ENCODE data around the gene TAF12.
"Not testable (repeated sequence)": the region's sequence is repeated elsewhere in the genome, so short reads cannot be mapped to it uniquely, and the experiment has no call there.

Gene TAF12

DNA sequence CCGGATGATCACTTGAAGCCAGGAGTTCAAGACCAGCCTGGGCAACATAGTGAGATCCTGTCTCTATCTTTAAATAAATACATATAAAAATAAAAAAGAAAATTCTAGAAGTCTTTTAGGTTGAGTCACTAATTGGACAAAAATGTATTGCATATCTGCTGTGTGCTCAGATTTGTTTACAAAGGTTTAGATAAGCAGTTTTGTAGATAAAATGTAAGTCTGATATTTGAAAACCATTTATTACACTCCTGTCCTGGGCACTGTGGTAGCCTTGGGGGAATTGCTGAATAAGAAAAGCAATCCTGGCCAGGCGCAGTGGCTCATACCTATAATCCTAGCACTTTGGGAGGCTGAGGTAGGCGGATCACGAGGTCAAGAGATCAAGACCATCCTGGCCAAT, 37.3 kb upstream of the TAF12 start:
- no peak for TF ChIP-seq EZH2 (IDR thresholded peaks at IDR 0.05; ENCODE audit: borderline replicate concordance, low read depth, low read length, severe bottlenecking)
- TF ChIP-seq, protein P1, sequence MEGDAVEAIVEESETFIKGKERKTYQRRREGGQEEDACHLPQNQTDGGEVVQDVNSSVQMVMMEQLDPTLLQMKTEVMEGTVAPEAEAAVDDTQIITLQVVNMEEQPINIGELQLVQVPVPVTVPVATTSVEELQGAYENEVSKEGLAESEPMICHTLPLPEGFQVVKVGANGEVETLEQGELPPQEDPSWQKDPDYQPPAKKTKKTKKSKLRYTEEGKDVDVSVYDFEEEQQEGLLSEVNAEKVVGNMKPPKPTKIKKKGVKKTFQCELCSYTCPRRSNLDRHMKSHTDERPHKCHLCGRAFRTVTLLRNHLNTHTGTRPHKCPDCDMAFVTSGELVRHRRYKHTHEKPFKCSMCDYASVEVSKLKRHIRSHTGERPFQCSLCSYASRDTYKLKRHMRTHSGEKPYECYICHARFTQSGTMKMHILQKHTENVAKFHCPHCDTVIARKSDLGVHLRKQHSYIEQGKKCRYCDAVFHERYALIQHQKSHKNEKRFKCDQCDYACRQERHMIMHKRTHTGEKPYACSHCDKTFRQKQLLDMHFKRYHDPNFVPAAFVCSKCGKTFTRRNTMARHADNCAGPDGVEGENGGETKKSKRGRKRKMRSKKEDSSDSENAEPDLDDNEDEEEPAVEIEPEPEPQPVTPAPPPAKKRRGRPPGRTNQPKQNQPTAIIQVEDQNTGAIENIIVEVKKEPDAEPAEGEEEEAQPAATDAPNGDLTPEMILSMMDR (IDR thresholded peaks at IDR 0.05; ENCODE audit: borderline replicate concordance, extremely low read depth, low read length, poor library complexity, severe bottlenecking), result no peak
- H3K9ac ChIP-seq (ENCODE audit: low read depth, low read length), result no peak overlapping the region
- H2AFZ ChIP-seq (ENCODE audit: low read depth, low read length), result no peak overlapping the region
- H3K36me3 ChIP-seq (ENCODE audit: insufficient read depth, low read length), result peaks cover 22% of the 10 kb centered on the region; the same call in 1 of the 2 replicates
- no peak overlapping the region for H3K4me2 ChIP-seq (ENCODE audit: insufficient read depth, low read length)
- no peaks in the 10 kb centered on the region for H3K27me3 ChIP-seq (ENCODE audit: insufficient read depth, low read length, poor library complexity)
- ATAC-seq (ENCODE audit: insufficient read depth, low read depth), result no peak
- no peaks in the 10 kb centered on the region for H4K20me1 ChIP-seq (ENCODE audit: insufficient read depth, low read length)
- H3K79me2 ChIP-seq (ENCODE audit: insufficient read depth, low read length), result peaks cover 21% of the 10 kb centered on the region
- no peak overlapping the region for H3K27ac ChIP-seq (ENCODE audit: low read length)
- DNase-seq, result no peak
- no peak overlapping the region for H3K4me3 ChIP-seq (ENCODE audit: low read depth in 1 of 2, low read length in 2 of 2)
- H3K9me3 ChIP-seq (ENCODE audit: insufficient read depth, low read length, severe bottlenecking), result no peaks in the 10 kb centered on the region
- H3K4me1 ChIP-seq (ENCODE audit: insufficient read depth, low read length), result no peaks in the 10 kb centered on the region

DNA sequence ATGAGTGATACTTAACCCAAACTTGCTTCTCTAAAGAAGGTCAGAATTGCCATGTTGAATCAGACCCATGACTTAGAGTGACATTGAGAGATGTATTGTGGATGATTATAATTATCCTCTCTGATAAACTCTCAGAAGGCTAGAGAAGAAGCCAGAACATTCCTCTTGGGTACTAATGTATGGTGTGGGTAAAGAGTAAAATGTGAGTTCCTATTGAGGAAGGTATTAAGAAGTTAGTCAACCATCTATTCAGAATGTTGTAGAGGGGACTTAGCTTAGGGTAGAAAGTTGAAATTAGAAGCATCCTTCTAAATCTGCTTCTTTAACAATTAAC, 33.0 kb upstream of the TAF12 start:
- no peak for TF ChIP-seq EZH2 (IDR thresholded peaks at IDR 0.05; ENCODE audit: borderline replicate concordance, low read depth, low read length, severe bottlenecking)
- TF ChIP-seq, protein P1 (IDR thresholded peaks at IDR 0.05; ENCODE audit: borderline replicate concordance, extremely low read depth, low read length, poor library complexity, severe bottlenecking), result no peak
- peaks cover 33% of the 10 kb centered on the region for H3K79me2 ChIP-seq (ENCODE audit: insufficient read depth, low read length)
- no peak for DNase-seq

GRCh38 chr1:28672971-28673370, 30.1 kb upstream of the TAF12 start:
- not testable (repeated sequence) for H3K27me3 ChIP-seq (ENCODE audit: insufficient read depth, low read length, poor library complexity); H3K9ac ChIP-seq (ENCODE audit: low read depth, low read length); H3K4me3 ChIP-seq (ENCODE audit: low read depth in 1 of 2, low read length in 2 of 2); H3K9me3 ChIP-seq (ENCODE audit: insufficient read depth, low read length, severe bottlenecking); H2AFZ ChIP-seq (ENCODE audit: low read depth, low read length); H3K36me3 ChIP-seq (ENCODE audit: insufficient read depth, low read length); ATAC-seq (ENCODE audit: insufficient read depth, low read depth); DNase-seq; H3K4me2 ChIP-seq (ENCODE audit: insufficient read depth, low read length); H4K20me1 ChIP-seq (ENCODE audit: insufficient read depth, low read length); H3K27ac ChIP-seq (ENCODE audit: low read length)
- peaks cover 44% of the 10 kb centered on the region for H3K79me2 ChIP-seq (ENCODE audit: insufficient read depth, low read length)
- peaks cover 17% of the 10 kb centered on the region; the same call in 1 of the 2 replicates for H3K4me1 ChIP-seq (ENCODE audit: insufficient read depth, low read length)

More for the DNA sequence above, 33.0 kb upstream of the TAF12 start:
- H3K4me2 ChIP-seq (ENCODE audit: insufficient read depth, low read length), result no peak overlapping the region
- no peaks in the 10 kb centered on the region for H3K4me1 ChIP-seq (ENCODE audit: insufficient read depth, low read length)
- H3K9me3 ChIP-seq (ENCODE audit: insufficient read depth, low read length, severe bottlenecking), result no peaks in the 10 kb centered on the region
- H3K4me3 ChIP-seq (ENCODE audit: low read depth in 1 of 2, low read length in 2 of 2), result no peak overlapping the region
- H3K9ac ChIP-seq (ENCODE audit: low read depth, low read length), result no peak overlapping the region
- H3K27me3 ChIP-seq (ENCODE audit: insufficient read depth, low read length, poor library complexity), result no peaks in the 10 kb centered on the region
- no peak overlapping the region for H2AFZ ChIP-seq (ENCODE audit: low read depth, low read length)
- no peak overlapping the region for H3K27ac ChIP-seq (ENCODE audit: low read length)
- H4K20me1 ChIP-seq (ENCODE audit: insufficient read depth, low read length), result no peaks in the 10 kb centered on the region
- H3K36me3 ChIP-seq (ENCODE audit: insufficient read depth, low read length), result no peaks in the 10 kb centered on the region
- no peak for ATAC-seq (ENCODE audit: insufficient read depth, low read depth)

GRCh38 chr1:28671254-28671780, 28.4 kb upstream of the TAF12 start:
- DNase-seq, result no peak
- peaks cover 32% of the 10 kb centered on the region for H3K4me1 ChIP-seq (ENCODE audit: insufficient read depth, low read length)
- no peaks in the 10 kb centered on the region for H4K20me1 ChIP-seq (ENCODE audit: insufficient read depth, low read length)
- H3K4me2 ChIP-seq (ENCODE audit: insufficient read depth, low read length), result no peak overlapping the region
- H3K79me2 ChIP-seq (ENCODE audit: insufficient read depth, low read length), result peaks cover 47% of the 10 kb centered on the region
- ATAC-seq (ENCODE audit: insufficient read depth, low read depth), result no peak
- no peak overlapping the region for H3K27ac ChIP-seq (ENCODE audit: low read length)
- H3K9me3 ChIP-seq (ENCODE audit: insufficient read depth, low read length, severe bottlenecking), result no peaks in the 10 kb centered on the region
- TF ChIP-seq EZH2 (IDR thresholded peaks at IDR 0.05; ENCODE audit: borderline replicate concordance, low read depth, low read length, severe bottlenecking), result no peak
- TF ChIP-seq, protein P1 (IDR thresholded peaks at IDR 0.05; ENCODE audit: borderline replicate concordance, extremely low read depth, low read length, poor library complexity, severe bottlenecking), result no peak
- no peak overlapping the region for H2AFZ ChIP-seq (ENCODE audit: low read depth, low read length)
- H3K27me3 ChIP-seq (ENCODE audit: insufficient read depth, low read length, poor library complexity), result no peaks in the 10 kb centered on the region
- H3K36me3 ChIP-seq (ENCODE audit: insufficient read depth, low read length), result no peaks in the 10 kb centered on the region; the same call in 1 of the 2 replicates
- no peak overlapping the region for H3K4me3 ChIP-seq (ENCODE audit: low read depth in 1 of 2, low read length in 2 of 2)
- no peak overlapping the region for H3K9ac ChIP-seq (ENCODE audit: low read depth, low read length)

Data from DND-41 (cell line).